HG03280 (cell line): ENCODE results near the gene NXT1.
A peak's percentile ranks its signal among the peaks of the same experiment; 100 is the strongest.
"Not testable (repeated sequence)": the region's sequence is repeated elsewhere in the genome, so short reads cannot be mapped to it uniquely, and the experiment has no call there.

Experiments used
- ATAC-seq: cut with Tn5 transposase; IDR thresholded peaks from one replicate; pipeline ENCODE4 v1.9.1; 2021; ENCODE audit warnings: mild to moderate bottlenecking, moderate library complexity; ENCODE audit not compliant: unreplicated experiment

Gene NXT1

DNA sequence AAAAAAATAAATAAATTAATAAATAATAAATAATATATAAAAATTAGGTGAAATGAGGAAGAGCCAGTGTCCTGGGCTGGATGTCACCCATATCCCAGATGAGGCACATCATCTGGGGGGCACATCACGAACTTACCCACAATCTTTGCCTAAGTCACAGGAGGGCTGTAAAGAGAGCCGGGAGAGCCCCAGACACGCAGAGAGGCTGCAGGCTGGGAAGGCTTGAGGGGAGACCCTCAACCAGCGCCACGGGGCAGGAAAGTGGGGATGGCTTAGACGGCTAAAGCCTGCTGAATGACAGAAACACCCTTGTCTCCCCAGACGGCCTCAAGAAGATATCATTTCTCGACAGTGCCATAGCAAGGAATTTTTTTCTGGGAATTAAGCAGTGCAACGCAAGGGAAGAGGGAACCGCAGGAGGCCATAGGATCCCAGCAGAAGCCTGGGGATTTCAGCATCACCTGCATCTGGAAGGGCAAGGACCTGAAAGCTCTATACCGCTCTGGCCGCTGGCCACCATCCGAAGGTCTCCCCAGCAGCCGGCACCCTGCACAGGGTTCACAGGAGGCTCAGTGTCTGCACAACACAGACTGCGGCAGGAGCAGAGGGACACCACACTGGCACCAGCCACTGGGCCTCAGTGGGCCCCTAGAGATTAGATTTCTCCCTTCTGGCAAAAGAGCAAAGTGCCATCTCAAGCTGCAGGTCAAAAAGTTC lies 22.8 kb upstream of the NXT1 start:
- no peak for ATAC-seq

DNA sequence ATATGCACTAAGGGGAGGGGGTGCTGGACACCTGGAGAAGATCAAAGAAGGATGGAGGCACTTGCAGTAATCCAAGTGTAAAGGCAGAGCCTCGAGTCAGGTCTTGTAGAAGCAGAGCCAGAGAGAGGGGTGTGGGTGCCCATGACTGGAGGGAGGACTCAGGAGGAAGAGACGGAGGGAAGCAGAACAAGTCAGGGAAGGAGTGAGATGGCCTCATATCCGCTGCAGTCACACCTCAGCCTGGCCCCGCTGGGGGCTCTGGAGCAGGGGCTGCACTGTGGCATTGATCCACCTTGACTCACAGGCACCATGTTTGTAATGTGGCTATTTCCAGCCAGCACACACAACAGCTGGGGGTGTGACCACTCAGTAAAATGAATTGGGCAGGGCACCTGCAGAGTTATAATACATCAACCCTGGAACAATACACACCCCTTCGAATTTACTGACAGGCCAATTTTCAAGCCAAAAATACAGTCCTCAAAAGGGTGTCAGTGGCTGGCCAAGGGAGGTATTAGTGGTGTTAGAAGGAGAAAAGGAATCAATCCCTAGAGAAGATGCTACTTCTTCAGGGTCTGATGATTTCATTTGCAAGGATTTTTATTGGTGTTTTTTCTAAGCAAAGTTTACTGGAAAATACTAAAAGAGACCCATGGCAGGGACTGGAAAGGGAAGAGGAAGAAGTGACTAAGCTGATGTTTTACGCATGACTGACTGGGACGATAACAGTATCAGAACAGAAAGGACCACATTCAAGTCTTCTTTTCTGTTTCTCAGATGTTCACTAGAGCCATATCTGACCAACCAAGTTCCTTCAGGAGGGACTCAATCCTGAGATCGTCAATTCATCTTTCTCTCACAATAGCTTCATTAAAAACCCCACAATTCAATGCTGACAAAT lies 18.9 kb upstream of the NXT1 start:
- no peak for ATAC-seq

DNA sequence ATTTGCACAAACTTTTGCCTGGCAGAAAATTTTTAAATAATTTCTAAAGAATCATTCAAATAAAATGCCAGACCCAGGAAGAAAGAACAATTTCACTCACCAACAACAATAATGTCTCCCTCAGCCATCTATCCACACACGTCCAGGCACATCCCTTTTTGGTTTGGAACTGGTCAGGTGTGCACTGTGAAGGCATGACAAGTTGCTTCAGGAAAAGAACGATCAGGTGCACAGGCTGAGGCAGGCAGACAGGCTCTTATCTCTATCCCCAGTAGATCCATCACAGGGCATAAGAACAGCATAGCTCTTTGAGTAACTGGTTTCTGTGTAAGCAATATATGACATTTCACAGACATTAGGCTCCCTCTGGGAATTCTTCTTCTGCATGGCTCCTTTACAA lies 18.1 kb upstream of the NXT1 start:
- ATAC-seq: no peak

DNA sequence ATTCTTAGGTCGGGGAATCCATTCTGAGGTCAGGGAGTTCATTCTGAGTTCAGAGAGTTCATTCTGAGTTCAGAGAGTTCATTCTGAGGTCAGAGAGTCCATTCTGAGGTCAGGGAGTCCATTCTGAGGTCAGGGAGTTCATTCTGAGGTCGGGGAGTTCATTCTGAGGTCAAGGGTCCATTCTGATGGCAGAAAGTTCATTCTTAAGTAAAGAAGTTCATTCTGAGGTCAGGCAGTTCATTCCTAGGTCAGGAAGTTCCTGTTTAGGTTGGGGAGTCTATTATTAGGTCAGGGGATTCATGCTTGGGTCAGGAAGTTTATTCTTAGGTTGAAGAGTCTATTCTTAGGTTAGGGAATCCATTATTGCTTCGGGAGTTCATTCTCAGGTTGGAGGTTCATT lies 16.5 kb upstream of the NXT1 start:
- ATAC-seq: no peak

DNA sequence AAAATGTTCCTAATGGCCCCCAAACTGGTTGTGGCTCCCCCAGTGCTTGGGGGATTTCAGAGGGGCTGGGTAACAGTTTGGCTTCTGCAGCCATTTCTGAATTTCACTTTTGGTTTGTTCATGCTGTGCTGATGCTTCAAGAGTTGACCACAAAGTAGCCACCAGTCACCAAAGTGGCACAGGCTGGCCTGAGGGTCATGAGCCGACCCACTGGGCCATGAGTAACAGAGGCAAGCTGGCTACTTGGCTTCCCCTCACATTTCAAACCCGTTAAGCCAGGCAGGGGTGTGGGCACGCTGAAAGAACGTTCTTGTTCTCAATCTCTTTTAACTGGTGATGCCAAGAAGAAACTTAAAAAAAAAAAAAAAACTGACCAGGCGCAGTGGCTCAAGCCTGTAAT lies 15.1 kb upstream of the NXT1 start:
- ATAC-seq: no peak

DNA sequence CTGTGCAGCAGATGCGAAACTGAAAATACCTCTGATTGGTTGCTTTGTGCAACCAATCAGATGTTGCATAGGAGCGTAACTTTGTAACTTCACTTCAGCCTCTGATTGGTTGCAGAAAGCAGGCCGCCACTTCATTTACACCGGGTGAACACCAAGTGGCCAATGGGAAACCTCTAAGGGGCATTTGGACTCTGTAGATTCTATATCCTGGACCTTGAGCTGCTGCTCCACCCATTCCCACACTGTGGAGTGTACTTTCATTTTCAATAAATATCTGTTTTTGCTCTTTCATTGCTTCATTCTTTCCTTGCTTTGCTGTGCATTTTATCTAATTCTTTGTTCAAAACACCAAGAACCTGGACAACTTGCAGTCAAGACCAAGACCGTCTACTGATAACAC lies 14.1 kb upstream of the NXT1 start:
- no peak for ATAC-seq

DNA sequence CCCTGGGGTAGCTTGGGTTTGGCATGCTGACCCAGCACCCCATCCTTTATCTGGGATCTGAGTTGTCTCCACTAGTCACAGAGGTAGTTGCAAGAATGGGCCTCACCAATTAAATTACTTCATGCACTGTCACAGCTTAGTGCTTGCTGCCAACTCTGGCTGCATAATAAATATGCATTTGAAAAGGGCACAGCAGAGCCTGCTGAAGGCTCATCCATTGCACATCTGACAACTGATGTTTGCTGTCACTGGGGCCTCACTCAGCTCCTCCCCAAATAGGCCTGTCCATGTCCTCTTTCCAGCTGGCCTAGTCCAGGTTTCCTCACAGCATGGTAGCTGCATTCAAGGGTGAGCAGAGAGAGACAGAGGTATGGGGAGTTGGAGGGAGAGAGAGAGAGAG lies 13.3 kb upstream of the NXT1 start:
- no peak for ATAC-seq

DNA sequence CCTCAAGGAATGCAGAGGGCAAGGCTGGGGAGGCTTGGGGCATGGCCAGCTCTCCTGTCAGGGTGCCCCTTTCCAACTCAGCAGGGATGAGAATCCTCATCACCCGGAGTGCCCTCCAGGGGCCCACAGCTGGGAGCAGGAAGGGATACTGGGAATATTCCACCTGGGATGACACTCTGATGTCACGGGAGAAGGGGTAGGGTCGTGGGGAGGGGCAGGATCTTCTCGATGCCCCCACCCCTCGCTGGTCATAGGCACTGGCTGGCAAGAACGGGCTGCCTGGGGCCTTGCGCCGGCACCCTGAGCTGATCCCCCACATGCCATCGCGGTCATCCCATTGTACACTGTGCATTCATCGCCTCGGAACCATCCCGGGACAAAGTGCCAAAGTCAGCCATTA lies 10.6 kb upstream of the NXT1 start:
- ATAC-seq: no peak

DNA sequence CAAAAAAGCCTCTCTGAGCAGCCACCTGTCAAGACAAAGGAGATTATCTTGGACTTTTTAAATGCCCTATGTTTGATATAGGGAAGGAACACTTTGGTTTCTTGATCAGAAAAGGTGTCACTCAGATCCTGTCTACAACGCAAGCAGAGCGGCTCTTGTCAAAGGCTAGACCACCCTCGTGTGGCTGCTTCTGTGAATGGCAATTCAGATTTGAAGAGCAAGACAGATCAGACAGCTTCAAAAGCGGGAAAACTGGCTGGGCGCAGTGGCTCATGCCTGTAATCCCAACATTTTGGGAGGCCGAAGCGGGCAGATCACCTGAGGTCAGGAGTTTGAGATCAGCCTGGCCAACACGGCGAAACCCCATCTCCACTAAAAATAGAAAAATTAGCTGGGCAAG lies 10.1 kb upstream of the NXT1 start:
- no peak for ATAC-seq

DNA sequence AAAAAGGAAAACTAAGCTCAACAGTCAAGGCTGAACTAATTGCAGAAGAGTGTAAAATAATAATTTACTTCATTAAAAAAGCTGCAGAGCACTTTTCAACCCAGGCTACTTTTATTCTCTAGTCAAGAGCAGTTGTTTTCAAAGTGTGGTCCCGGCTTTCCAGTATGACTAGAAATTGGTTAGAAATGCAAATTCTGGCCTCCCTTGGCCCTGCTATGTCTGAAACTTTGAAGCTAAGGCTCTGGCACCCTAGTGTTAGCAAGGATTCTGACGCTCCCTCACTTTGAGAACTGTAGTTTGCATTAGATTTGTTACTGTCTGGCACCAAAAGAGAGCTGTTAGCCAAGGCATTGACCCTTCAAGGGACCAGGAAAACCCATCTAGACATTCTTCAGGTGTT lies 9.5 kb upstream of the NXT1 start:
- no peak for ATAC-seq

DNA sequence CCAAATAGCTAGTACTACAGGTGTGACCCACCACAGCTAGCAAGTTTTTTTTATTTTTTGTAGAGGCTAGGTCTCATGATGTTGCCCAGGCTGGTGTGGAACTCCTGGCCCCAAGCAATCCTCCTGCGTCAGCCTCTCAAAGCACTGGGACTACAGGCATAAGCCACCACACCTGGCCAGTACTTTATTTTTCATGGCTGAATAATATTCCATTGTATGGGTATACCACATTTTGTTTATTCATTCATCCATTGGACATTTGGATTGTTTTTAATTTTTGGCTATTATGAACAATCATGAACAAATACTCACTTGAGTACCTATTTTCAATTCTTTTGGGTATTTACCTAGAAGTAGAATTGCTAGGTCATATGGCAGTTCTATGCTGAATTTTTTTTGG lies 7.0 kb upstream of the NXT1 start:
- no peak for ATAC-seq

DNA sequence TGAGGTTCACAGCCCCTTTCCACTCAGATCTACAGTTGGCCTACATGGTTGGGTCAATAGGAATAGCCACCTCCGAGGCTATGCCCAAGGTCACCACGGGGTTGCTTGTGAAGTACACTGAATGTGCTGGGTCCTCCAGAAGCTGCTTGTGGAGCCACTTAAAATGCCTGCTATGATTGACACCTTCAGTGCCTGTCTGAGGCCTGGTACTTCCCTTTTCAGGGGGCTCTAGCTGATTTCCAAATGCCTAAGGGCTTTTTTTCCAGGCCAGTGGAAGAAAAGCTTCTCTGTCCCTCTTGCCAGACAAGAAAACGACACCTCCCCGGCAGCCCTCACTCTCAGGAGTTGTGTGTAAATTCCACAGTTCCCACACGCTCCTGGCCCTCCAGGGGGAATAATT lies 6.3 kb upstream of the NXT1 start:
- ATAC-seq: no peak

DNA sequence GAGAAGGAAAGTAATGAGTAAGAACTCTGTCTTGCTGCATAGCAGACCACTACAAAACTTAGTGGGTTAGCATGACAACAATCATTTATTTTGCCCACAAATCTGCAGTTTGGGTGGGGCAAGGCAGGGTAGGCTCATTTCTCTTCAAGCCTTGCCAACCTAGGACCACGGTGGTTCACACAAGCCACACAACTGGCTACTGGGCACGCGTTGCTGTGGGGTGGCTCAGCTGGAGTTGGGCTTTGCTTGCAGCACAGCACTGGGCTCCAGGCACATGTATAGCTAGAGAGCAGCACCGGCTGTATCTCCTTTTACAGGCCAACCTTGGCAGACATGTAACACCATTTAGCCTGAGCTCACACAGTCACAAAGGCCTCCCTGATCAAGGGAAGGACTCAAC lies 4.6 kb upstream of the NXT1 start:
- no peak for ATAC-seq

DNA sequence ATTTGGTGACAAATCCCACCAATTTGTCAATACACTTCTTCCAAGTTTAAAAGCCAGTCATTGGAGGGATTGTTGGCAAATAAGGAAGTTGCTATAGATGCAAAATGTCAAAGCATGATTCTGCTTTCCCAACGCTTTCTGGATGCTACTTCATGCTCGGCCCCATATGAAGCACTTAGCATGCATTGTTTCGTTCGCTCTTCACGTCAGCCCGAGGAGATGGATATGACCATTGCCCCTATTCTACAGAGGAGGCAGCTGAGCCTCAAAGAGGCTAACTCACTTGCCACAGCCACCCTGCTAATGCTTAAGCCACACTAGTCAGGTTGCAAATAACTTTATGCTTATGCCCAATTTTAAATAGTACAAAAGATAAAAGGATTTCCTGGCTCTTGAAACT lies 2.8 kb upstream of the NXT1 start:
- no peak for ATAC-seq

DNA sequence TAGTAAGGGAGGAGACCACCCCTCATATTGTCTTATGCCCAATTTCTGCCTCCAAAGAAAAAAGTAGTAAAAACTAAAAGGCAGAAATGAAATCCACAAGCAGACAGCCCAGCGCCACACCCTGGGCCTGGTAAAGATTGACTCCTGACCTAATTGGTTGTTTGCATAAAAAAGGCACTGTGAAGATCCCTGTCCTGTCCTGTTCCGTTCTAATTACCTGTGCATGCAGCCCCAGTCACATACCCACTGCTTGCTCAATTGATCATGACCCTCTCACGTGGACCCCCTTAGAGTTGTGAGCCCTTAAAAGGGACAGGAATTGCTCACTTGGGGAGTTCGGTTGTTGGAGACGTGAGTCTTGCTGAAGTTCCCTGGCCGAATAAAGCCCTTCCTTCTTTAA lies 2.1 kb upstream of the NXT1 start:
- not testable (repeated sequence) for ATAC-seq

DNA sequence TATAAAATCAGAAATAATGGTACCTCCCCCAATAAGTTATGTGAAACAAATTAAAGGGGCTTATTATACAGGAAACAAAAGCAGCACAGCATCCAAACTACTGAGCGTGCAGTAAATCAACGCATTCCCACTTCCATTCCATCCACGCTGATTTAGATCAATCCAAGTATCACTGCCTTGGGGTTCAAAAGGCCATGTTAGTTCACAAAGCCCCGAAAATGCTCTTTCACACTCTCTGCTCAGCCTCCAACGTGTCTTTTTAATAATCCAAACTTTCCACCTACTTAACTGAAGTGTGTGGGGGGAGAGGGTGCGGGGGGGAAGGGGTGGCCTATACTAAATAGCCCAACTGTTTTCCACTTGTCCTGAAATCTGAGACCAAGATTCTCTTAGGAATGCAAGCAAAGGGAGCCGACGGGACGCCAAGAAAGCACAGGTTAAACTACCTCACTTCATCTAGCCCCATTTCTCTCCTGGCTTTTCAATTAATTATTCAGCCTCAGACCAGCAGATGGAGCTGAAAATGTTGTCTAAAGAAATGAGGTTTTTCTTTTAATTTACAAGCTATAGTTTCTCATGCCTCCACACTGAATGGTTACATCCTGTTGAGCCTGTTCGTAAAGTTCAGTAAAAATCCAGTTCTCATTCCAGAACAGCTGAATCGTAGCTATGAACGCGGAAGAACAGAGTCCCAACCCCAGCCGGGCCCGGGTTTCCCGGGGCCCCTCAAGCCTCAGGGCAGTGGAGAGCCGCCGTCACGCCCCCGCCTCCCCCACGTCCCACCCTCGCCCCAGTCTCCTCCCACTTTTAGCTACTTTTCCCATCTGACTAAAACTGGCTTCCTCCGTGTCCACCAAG lies 1.0 kb upstream of the NXT1 start:
- peak; percentile 39 for ATAC-seq

DNA sequence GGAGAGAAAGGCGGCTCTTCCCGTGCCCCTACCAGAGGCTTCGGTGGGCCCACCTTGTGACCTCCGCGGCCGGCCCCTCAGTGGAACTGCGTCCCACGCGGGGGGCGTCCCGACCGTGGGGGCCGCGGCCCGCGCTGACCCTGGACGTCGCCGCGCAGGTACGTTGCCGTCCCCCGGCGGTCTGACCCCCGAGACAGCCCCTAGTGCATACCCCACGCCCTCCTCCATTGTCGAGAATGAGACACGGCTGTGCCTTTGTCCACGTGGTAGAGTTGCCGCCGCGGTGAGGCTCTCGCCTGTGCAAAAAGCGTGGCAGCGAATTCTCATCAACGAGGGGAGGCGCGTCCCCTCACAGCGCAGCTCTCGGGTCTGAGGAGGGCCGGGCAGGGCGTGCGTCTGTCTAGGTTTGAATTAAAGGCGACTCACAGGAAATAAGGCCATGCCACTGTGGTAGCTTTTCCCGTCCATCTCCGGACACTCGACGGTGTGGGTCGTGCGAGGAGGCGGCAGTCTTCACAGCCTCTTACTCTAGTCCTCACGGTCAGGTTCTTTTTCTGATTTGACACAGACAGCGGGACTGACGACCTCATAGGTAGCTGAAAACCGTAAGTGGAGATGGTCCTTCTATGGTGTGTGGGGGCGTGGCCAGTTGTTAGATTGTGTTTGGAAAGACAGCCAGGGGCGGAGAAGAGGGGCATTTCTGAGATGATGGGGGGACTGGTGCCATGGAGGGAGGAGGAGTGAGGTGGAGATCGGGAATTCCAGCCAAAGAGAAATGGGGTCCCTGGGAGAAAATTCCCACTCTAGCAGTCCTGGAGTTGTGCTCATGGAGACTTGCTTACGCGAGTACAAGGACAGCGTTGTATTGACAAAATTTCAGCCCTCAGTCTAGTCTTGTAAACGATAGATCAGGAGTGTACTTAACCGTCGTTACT lies 580 bp downstream of the NXT1 start:
- peak; percentile 22 for ATAC-seq

DNA sequence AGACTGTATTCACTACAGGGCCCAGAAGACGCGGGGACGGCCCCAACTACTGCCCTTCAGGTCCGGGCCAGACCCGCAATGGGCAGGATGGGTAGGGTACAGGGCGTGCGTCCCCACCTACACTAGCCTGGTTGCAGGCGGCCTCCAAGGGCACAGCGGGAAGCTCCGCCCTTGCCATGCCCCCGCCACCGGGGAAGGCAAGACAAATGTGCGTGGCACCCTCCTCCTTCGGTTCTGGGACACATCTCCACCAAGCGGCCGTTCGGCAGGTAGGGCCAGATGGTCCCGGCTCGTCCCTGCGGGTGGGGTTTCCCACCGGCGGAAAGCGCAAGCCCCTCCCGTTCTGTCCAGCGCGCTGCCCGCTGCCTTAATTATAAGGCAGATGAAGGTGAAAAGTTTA lies 5.6 kb downstream of the NXT1 start:
- ATAC-seq: no peak

DNA sequence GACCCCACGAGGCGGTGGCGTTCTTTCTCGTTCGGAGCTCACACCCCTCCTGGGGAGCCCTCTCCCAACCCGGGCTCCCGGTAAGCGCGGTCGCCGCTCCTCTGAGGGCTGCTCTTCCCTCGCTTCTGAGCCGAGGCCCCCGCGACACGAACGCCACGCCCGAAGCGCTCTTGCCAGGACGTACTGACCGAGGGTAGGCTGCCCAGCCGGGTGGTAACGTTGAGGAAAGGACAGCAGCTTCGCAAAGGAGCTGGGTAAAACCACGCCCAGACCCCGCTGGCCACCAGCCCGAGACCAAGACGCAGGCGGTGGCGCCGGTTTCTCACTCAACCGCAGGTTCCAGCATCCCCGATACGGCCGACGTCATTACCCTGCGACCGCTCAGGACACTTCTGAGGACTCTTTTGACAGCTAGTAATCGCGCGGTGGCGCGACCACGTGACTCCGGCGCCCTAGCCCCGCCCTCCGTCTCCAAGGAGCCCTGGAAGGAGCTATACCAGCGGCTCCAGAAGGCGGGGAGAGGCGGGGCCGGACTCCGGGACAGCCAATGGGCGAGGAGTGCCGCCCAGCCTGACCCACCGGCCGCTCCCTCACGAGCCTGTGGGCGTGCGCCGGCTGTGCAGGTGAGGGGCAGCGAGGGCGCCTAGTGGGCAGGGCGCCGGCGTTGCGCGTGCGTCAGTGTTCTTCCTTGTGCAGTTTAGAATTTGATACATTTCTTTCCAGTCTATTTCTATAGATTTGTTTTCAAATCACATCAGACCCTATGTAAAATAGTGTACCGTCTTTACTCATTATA lies 7.4 kb downstream of the NXT1 start:
- peak; percentile 76 for ATAC-seq

DNA sequence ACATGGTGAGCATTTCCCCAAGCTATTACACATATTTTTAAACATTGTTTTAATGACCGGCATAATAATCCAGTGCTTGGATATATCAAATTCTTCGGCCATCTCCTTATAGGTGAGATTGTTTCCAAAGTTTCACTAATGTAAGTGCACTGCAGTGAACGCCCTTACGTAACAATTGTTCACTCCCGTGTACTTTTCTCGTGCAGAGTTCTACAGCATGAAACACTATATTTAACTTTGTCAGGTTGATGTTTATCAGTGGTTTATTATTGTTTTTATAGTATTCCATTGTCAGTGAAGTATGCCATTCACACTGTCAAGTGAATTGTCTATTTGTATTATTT lies 7.9 kb downstream of the NXT1 start:
- no peak for ATAC-seq
